Smooth muscle cell (in vitro differentiated cells): ENCODE results near the gene AP3B2. TPM values are rescaled to one million over a fixed set of nuclear protein-coding genes. Genes with fewer than 3 reads are reported as not detected.

ENCODE experiments used
- DNase-seq: peaks from one replicate; lab custom pipeline; 2025; ENCODE audit not compliant: unreplicated experiment; lab: John Stamatoyannopoulos, UW
- H2AFZ ChIP-seq: fragments of 200-600 bp; sonication (generic); 2 replicates; pipeline ENCODE4 v1.6.0; 2016; ENCODE audit warnings: antibody characterized with exemption, low read depth, mild to moderate bottlenecking
- H3F3A ChIP-seq: fragments of 200-600 bp; sonication (generic); 2 replicates; pipeline ENCODE4 v1.6.0; 2017; ENCODE audit warnings: antibody characterized with exemption, low read depth
- H3K27ac ChIP-seq: fragments of 200-600 bp; sonication (generic); 2 replicates; pipeline ENCODE4 v1.5.1; 2016; ENCODE audit warnings: low read depth, mild to moderate bottlenecking
- H3K27me3 ChIP-seq: fragments of 200-600 bp; sonication (generic); 2 replicates; pipeline ENCODE4 v1.6.1; 2016; ENCODE audit warnings: low read depth, mild to moderate bottlenecking
- H3K36me3 ChIP-seq: fragments of 200-600 bp; sonication (generic); 2 replicates; pipeline ENCODE4 v1.5.1; 2016; ENCODE audit warnings: low read depth
- H3K4me1 ChIP-seq: fragments of 200-600 bp; sonication (generic); 2 replicates; pipeline ENCODE4 v1.5.1; 2016; ENCODE audit warnings: low read depth
- H3K4me2 ChIP-seq: fragments of 200-600 bp; sonication (generic); 2 replicates; pipeline ENCODE4 v1.6.0; 2016; ENCODE audit warnings: mild to moderate bottlenecking
- H3K4me3 ChIP-seq: fragments of 200-600 bp; sonication (generic); 2 replicates; pipeline ENCODE4 v1.5.1; 2016; ENCODE audit warnings: mild to moderate bottlenecking
- H3K79me2 ChIP-seq: fragments of 200-600 bp; sonication (generic); 2 replicates; pipeline ENCODE4 v1.6.0; 2016; ENCODE audit warnings: low read depth, mild to moderate bottlenecking
- H3K9ac ChIP-seq: fragments of 200-600 bp; sonication (generic); 2 replicates; pipeline ENCODE4 v1.6.0; 2016; ENCODE audit warnings: low read depth
- H3K9me3 ChIP-seq: fragments of 200-600 bp; sonication (generic); replicated peaks from 2 replicates; pipeline ENCODE4 v1.5.1; 2016; ENCODE audit warnings: low read depth
- H4K20me1 ChIP-seq: fragments of 200-600 bp; sonication (generic); 2 replicates; pipeline ENCODE4 v1.6.0; 2016; ENCODE audit warnings: low read depth
- WGBS: methylation state at CpG from one replicate; pipeline ENCODE4 v1.1.7; 2016; ENCODE audit warnings: low lambda C conversion rate; 5-methylcytosine and 5-hydroxymethylcytosine counted together
- polyA plus RNA-seq: library from polyadenylated mRNA; unstranded; fragments of >200 nt; fragmentation: Nextera tagmentation; extraction: Ambion mirVana; gene quantifications from 2 replicates; pipeline ENCODE4 v1.2.1, GENCODE V29; 2016
- total RNA-seq: library from RNA; depleted of rRNA; stranded (reverse); fragments of >200 nt; gene quantifications from 2 replicates; pipeline ENCODE4 v1.2.3, GENCODE V29; 2014
- TF ChIP-seq, protein P1 (sequence below): fragments of 200-600 bp; sonication (generic); IDR thresholded peaks from 2 replicates; pipeline ENCODE4 v1.5.1; 2017; ENCODE audit warnings: borderline replicate concordance, mild to moderate bottlenecking, antibody characterized with exemption; ENCODE audit not compliant: insufficient read depth, poor library complexity, severe bottlenecking

Gene AP3B2
- total and polyA plus RNA-seq, 2 experiments from 2014 or later, result 0.66 to 1.6 TPM

DNA sequence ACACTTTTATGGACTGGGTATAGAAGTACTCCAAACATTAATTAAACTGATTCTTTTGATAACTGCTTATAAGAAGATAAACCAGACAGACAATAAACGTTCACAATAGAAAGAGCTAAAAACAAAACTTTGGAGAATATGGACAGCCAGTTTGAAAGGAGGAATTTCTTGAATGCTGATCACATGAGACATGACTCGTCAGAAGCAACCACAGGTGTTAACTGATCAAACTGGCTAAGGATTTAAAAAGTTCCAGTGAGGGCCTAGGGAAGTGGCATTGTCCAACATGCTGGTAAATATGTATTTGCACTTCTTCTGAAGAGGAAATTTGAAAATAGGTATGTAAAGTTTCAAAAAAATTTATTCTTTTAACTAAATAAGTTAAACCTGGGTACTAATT lies 29.4 kb upstream of the AP3B2 start:
- Histone ChIP-seq H2AFZ (no peak overlapping the region), H3K4me2 (peak overlapping the region; percentile 50), H3K9me3 (no peaks in the 10 kb centered on the region), H3K27ac (peak overlapping the region; percentile 99), H4K20me1 (no peaks in the 10 kb centered on the region), H3K27me3 (no peaks in the 10 kb centered on the region), H3K4me3 (no peak overlapping the region), H3K79me2 (no peaks in the 10 kb centered on the region), H3K9ac (peak overlapping the region; percentile 90), H3K4me1 (no peaks in the 10 kb centered on the region), H3K36me3 (no peaks in the 10 kb centered on the region), H3F3A (no peaks in the 10 kb centered on the region)
- TF ChIP-seq, protein P1, sequence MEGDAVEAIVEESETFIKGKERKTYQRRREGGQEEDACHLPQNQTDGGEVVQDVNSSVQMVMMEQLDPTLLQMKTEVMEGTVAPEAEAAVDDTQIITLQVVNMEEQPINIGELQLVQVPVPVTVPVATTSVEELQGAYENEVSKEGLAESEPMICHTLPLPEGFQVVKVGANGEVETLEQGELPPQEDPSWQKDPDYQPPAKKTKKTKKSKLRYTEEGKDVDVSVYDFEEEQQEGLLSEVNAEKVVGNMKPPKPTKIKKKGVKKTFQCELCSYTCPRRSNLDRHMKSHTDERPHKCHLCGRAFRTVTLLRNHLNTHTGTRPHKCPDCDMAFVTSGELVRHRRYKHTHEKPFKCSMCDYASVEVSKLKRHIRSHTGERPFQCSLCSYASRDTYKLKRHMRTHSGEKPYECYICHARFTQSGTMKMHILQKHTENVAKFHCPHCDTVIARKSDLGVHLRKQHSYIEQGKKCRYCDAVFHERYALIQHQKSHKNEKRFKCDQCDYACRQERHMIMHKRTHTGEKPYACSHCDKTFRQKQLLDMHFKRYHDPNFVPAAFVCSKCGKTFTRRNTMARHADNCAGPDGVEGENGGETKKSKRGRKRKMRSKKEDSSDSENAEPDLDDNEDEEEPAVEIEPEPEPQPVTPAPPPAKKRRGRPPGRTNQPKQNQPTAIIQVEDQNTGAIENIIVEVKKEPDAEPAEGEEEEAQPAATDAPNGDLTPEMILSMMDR, result no peak
- 45% methylated on average over 2 of the region's 2 CpGs for WGBS
- no peak for DNase-seq

DNA sequence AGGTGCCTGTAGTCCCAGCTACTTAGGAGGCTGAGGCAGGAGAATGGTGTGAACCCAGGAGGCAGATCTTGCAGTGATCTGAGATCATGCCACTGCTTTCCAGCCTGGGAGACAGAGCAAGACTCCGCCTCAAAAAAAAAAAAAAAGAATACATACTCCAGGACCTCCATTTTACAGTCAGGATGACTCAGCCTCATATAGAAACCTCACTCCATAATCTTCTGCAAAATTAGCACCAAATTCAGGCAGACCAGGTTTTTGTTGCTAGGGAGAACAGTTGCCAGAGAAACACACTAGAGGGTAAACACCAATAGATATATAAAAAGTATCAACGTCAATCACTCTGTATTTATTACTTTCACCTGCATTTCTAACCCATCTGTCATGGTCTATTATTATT lies 28.3 kb upstream of the AP3B2 start:
- TF ChIP-seq, protein P1, result no peak
- H4K20me1 ChIP-seq, result no peaks in the 10 kb centered on the region
- peak overlapping the region; percentile 50 for H3K4me2 ChIP-seq
- no peaks in the 10 kb centered on the region for H3K36me3 ChIP-seq
- DNase-seq, result no peak
- no peak overlapping the region for H3K4me3 ChIP-seq
- H3K79me2 ChIP-seq, result no peaks in the 10 kb centered on the region
- no peak overlapping the region for H2AFZ ChIP-seq
- 92% methylated on average over 2 of the region's 2 CpGs for WGBS
- H3K27ac ChIP-seq, result peak overlapping the region; percentile 99
- H3K27me3 ChIP-seq, result no peaks in the 10 kb centered on the region
- H3K4me1 ChIP-seq, result no peaks in the 10 kb centered on the region
- H3K9ac ChIP-seq, result peak overlapping the region; percentile 90
- H3K9me3 ChIP-seq, result no peaks in the 10 kb centered on the region
- H3F3A ChIP-seq, result no peaks in the 10 kb centered on the region

DNA sequence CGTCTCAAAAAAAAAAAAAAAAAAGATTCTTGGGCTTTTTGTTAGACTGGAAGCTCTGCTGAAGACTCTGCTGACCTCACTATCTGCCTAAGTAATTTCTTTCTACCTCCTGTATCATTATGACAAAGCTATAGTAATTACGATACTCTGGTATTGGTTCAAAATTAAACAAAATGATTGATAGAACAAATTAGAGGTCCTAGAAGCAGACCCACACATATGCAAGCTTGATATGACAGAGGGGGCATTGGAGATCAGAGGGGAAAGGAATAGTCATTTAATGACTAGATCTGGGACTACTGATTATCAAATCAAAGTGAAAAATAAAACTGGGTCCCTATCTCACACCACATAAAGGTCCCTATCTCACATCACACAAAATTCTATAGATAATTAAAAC lies 21.9 kb upstream of the AP3B2 start:
- Histone ChIP-seq H3K4me1 (no peaks in the 10 kb centered on the region), H3K27me3 (no peaks in the 10 kb centered on the region), H3K4me2 (no peak overlapping the region), H3K36me3 (no peaks in the 10 kb centered on the region), H4K20me1 (no peaks in the 10 kb centered on the region), H3K9ac (no peak overlapping the region), H3K9me3 (no peaks in the 10 kb centered on the region), H3K79me2 (no peaks in the 10 kb centered on the region), H3K27ac (no peak overlapping the region), H2AFZ (no peak overlapping the region), H3F3A (no peaks in the 10 kb centered on the region), H3K4me3 (no peak overlapping the region)
- TF ChIP-seq, protein P1, result no peak
- no peak for DNase-seq
- 97% methylated on average over 2 of the region's 2 CpGs for WGBS

DNA sequence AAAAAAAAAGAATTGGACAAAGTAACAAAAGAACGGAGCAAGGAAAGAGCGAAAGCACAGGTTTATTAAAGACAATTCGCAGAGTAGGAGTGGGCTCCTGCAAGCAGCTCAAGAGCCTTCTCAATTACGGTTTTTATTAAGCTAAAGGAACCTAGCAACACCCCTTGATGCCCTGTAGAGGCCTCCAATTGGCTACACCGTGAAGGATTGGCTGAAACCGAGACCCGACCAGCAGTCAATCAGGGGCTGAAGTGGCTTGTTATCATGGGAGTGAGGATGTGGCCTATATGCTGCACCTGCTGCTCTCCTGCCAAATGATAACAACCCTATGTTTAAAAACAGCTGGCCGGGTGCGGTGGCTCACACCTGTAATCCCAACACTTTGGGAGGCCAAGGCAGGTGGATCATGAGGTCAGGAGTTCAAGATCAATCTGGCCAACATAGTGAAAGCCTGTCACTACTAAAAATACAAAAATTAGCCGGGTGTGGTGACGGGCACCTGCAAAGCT lies 20.4 kb upstream of the AP3B2 start:
- Histone ChIP-seq H3F3A (no peaks in the 10 kb centered on the region), H3K79me2 (no peaks in the 10 kb centered on the region), H3K4me3 (no peak overlapping the region), H3K27ac (no peak overlapping the region), H3K4me2 (no peak overlapping the region), H3K27me3 (no peaks in the 10 kb centered on the region), H3K4me1 (no peaks in the 10 kb centered on the region), H3K36me3 (no peaks in the 10 kb centered on the region), H2AFZ (no peak overlapping the region), H4K20me1 (no peaks in the 10 kb centered on the region), H3K9me3 (no peaks in the 10 kb centered on the region), H3K9ac (no peak overlapping the region)
- TF ChIP-seq, protein P1, result no peak
- DNase-seq, result no peak
- 94% methylated on average over 11 of the region's 11 CpGs for WGBS
